IMR-90 (cell line): ENCODE data around the gene ADAM33. TPM values are rescaled to one million over a fixed set of nuclear protein-coding genes. Genes with fewer than 3 reads are reported as not detected.

ENCODE experiments used
- ATAC-seq: fragments of 200-7000 bp; cut with Tn5 transposase; 2 replicates; pipeline ENCODE4 v1.9.1; 2020; ENCODE audit warnings: low read depth, mild to moderate bottlenecking, moderate library complexity
- BruUV-seq: library from RNA; stranded (reverse); fragments of 400-500 nt; replicated peaks from 2 replicates; lab custom pipeline; 2021; lab: Mats Ljungman, UMichigan
- CTCF ChIA-PET: fragments of 300-600 bp; formaldehyde crosslinking; extraction: SDS; loops from one replicate; lab custom pipeline; 2021; ENCODE audit warnings: antibody characterized with exemption; lab: Yijun Ruan, JAX
- POLR2A ChIA-PET: fragments of 300-600 bp; sonication (Branson Sonifier 250); formaldehyde crosslinking; loops from one replicate; lab custom pipeline; 2022; ENCODE audit warnings: antibody characterized with exemption; ENCODE audit not compliant: unreplicated experiment; lab: Charles Lee
- DNase-seq: peaks from one replicate; pipeline ENCODE4 v3.0.0; 2013
- H2AFZ ChIP-seq: replicated peaks from 2 replicates; pipeline ENCODE3; 2013; ENCODE audit warnings: low read length, mild to moderate bottlenecking; ENCODE audit not compliant: poor library complexity
- H2AK5ac ChIP-seq: 2 replicates; pipeline ENCODE4 v1.6.1; 2013; ENCODE audit warnings: low read depth, low read length, inconsistent platforms
- H2AK9ac ChIP-seq: replicated peaks from 2 replicates; pipeline ENCODE3; 2013; ENCODE audit warnings: mild to moderate bottlenecking, low read depth, low read length, moderate library complexity; ENCODE audit not compliant: poor library complexity
- H2BK120ac ChIP-seq: 2 replicates; pipeline ENCODE4 v1.6.1; 2013; ENCODE audit warnings: low read depth, low read length, inconsistent platforms
- H2BK15ac ChIP-seq: 3 replicates; pipeline ENCODE4 v1.6.1; 2013; ENCODE audit warnings: low read depth, low read length, inconsistent platforms
- H2BK20ac ChIP-seq: 2 replicates; pipeline ENCODE4 v1.6.1; 2013; ENCODE audit warnings: low read depth, mild to moderate bottlenecking, inconsistent platforms, low read length, moderate library complexity
- H2BK5ac ChIP-seq: 2 replicates; pipeline ENCODE4 v1.6.1; 2013; ENCODE audit warnings: mild to moderate bottlenecking, low read depth, low read length, inconsistent platforms; ENCODE audit not compliant: poor library complexity, severe bottlenecking
- H3K14ac ChIP-seq: replicated peaks from 2 replicates; pipeline ENCODE4 v1.6.1; 2013; ENCODE audit warnings: low read depth, low read length, inconsistent platforms
- H3K18ac ChIP-seq: 2 replicates; pipeline ENCODE4 v1.6.1; 2013; ENCODE audit warnings: low read depth, low read length, control low read depth
- H3K23ac ChIP-seq: 2 replicates; pipeline ENCODE4 v1.6.1; 2013; ENCODE audit warnings: low read depth, low read length, inconsistent platforms
- H3K27ac ChIP-seq: 2 replicates; pipeline ENCODE4 v1.5.1; 2013; ENCODE audit warnings: mild to moderate bottlenecking, control low read depth, low read length; ENCODE audit not compliant: insufficient read depth
- H3K27me3 ChIP-seq: 2 replicates; pipeline ENCODE4 v1.6.1; 2013; ENCODE audit warnings: low read length; ENCODE audit not compliant: control insufficient read depth, insufficient read depth
- H3K36me3 ChIP-seq: 2 replicates; pipeline ENCODE4 v1.6.1; 2013; ENCODE audit warnings: low read length, mixed read lengths; ENCODE audit not compliant: control insufficient read depth, insufficient read depth
- H3K4ac ChIP-seq: 2 replicates; pipeline ENCODE4 v1.6.1; 2013; ENCODE audit warnings: low read depth, low read length, inconsistent platforms
- H3K4me1 ChIP-seq: 2 replicates; pipeline ENCODE4 v1.6.1; 2013; ENCODE audit warnings: low read length, mixed read lengths; ENCODE audit not compliant: control insufficient read depth, insufficient read depth
- H3K4me2 ChIP-seq: 2 replicates; pipeline ENCODE4 v1.6.1; 2013; ENCODE audit warnings: low read depth, mild to moderate bottlenecking, control low read depth, low read length, moderate library complexity
- H3K4me3 ChIP-seq: 2 replicates; pipeline ENCODE4 v1.5.1; 2013; ENCODE audit warnings: low read depth, mild to moderate bottlenecking, control low read depth, low read length, moderate library complexity; ENCODE audit not compliant: insufficient read depth
- H3K56ac ChIP-seq: 2 replicates; pipeline ENCODE4 v1.6.1; 2013; ENCODE audit warnings: low read length, inconsistent platforms; ENCODE audit not compliant: insufficient read depth; ENCODE audit errors: extremely low read depth
- H3K79me1 ChIP-seq, 2 experiments: 2 replicates each; pipeline ENCODE4 v1.6.1; 2013; ENCODE audit warnings: low read length in 2 of 2, inconsistent platforms in 1 of 2, low read depth in 1 of 2
- H3K9ac ChIP-seq: 2 replicates; pipeline ENCODE4 v1.6.1; 2013; ENCODE audit warnings: low read depth, low read length, control low read depth
- H3K9me1 ChIP-seq: 2 replicates; pipeline ENCODE4 v1.6.1; 2013; ENCODE audit warnings: low read length, inconsistent platforms; ENCODE audit not compliant: insufficient read depth
- H3K9me3 ChIP-seq: 2 replicates; pipeline ENCODE4 v1.6.1; 2013; ENCODE audit warnings: low read length; ENCODE audit not compliant: control insufficient read depth, insufficient read depth
- H4K20me1 ChIP-seq: 2 replicates; pipeline ENCODE4 v1.6.1; 2013; ENCODE audit warnings: low read length, inconsistent platforms; ENCODE audit not compliant: insufficient read depth
- H4K5ac ChIP-seq: 2 replicates; pipeline ENCODE4 v1.6.1; 2013; ENCODE audit warnings: mild to moderate bottlenecking, low read depth, low read length, control low read depth
- H4K8ac ChIP-seq, 2 experiments: 2 replicates each; pipeline ENCODE4 v1.6.1; 2013; ENCODE audit warnings: low read depth in 2 of 2, low read length in 2 of 2, control low read depth in 1 of 2, inconsistent platforms in 1 of 2
- H4K91ac ChIP-seq: 2 replicates; pipeline ENCODE4 v1.6.1; 2013; ENCODE audit warnings: low read depth, low read length, inconsistent platforms; ENCODE audit not compliant: insufficient read depth
- MAFK ChIP-seq: IDR thresholded peaks from 2 replicates; pipeline ENCODE4 v1.6.1; 2012; ENCODE audit warnings: low read depth, low read length, improper control_type of control experiment
- MXI1 ChIP-seq: IDR thresholded peaks from 2 replicates; pipeline ENCODE4 v1.6.1; 2012; ENCODE audit warnings: low read depth, mild to moderate bottlenecking, low read length, moderate library complexity, borderline replicate concordance
- POLR2A ChIP-seq: IDR thresholded peaks from 2 replicates; pipeline ENCODE4 v1.6.1; 2012; ENCODE audit warnings: mild to moderate bottlenecking, low read depth, low read length
- RAD21 ChIP-seq: IDR thresholded peaks from 2 replicates; pipeline ENCODE4 v1.6.1; 2012; ENCODE audit warnings: low read length, improper control_type of control experiment
- WGBS, 2 experiments: methylation state at CpG; one replicate each; pipeline versions ENCODE4 v1.1.5 to v1.1.7; 2013; ENCODE audit warnings: missing lambda C conversion rate in 2 of 2; ENCODE audit not compliant: insufficient read length in 1 of 2; ENCODE audit errors: extremely low coverage in 2 of 2; 5-methylcytosine and 5-hydroxymethylcytosine counted together
- dilution Hi-C: fragments of 300-500 bp; cut with HindIII; formaldehyde crosslinking; loops from one replicate; pipeline ENCODE4 v1.14.3; 2018; ENCODE audit warnings: low sequenced_read_pairs; ENCODE audit not compliant: unreplicated experiment
- in situ Hi-C: fragments of 300-500 bp; cut with MboI; formaldehyde crosslinking; loops from 3 replicates; pipeline ENCODE4 v1.14.3; 2019; ENCODE audit warnings: low sequenced_read_pairs, inconsistent platforms, mixed read lengths
- intact Hi-C: fragments of 100-400 bp; cut with micrococcal nuclease; formaldehyde crosslinking; loops from 2 replicates; pipeline ENCODE4 v1.10.0; 2022
- polyA plus RNA-seq, 3 experiments: library from polyadenylated mRNA; depleted of rRNA; stranded (reverse); fragments of >200 nt; gene quantifications; 2 replicates each; pipeline ENCODE4 v1.2.3, GENCODE V29; 2012; ENCODE audit warnings: low replicate concordance in 1 of 3
- total RNA-seq: library from RNA; depleted of rRNA; stranded (reverse); fragments of >200 nt; gene quantifications from 2 replicates; pipeline ENCODE4 v1.2.3, GENCODE V29; 2012

Gene ADAM33
- total and polyA plus RNA-seq, 2 of the 4 experiments (the other 2 are of a cell fraction) = 0.18 to 1.7 TPM

- dilution Hi-C loops = no loop called here
Measured at GRCh38 chr20:3629893-3630292, 51.9 kb downstream of the ADAM33 start.

More at GRCh38 chr20:3629893-3630292, 51.9 kb downstream of the ADAM33 start:
- Histone ChIP-seq H3K9ac (no peak overlapping the region), H3K27me3 (no peaks in the 10 kb centered on the region), H3K27ac (no peak overlapping the region), H3K4me2 (no peak overlapping the region), H2AK9ac (no peak overlapping the region), H3K56ac (no peak overlapping the region), H3K9me1 (peaks cover 2% of the 10 kb centered on the region), H3K4ac (no peak overlapping the region), H3K23ac (no peak overlapping the region), H3K4me1 (no peaks in the 10 kb centered on the region), H3K9me3 (no peaks in the 10 kb centered on the region), H4K91ac (no peak overlapping the region), H3K79me1 (no peaks in the 10 kb centered on the region), H2BK15ac (no peak overlapping the region), H2BK20ac (no peak overlapping the region), H4K8ac (no peak overlapping the region), H2AFZ (no peak overlapping the region), H2BK120ac (no peak overlapping the region), H2BK5ac (no peak overlapping the region), H3K4me3 (no peak overlapping the region), H3K36me3 (peaks cover 8% of the 10 kb centered on the region), H4K20me1 (no peaks in the 10 kb centered on the region), H4K5ac (no peak overlapping the region), H3K18ac (no peak overlapping the region), H3K14ac (no peak overlapping the region), H2AK5ac (no peak overlapping the region)
- ATAC-seq = no peak
- no TSS peak for BruUV-seq
- in situ Hi-C loops (no loop called here), intact Hi-C loops (no loop called here)
- WGBS, 2 experiments = no CpG with 5 or more reads among the region's 2 CpGs
- TF ChIP-seq MAFK (no peak), POLR2A (no peak), RAD21 (no peak), MXI1 (no peak)
- DNase-seq = no peak
- CTCF ChIA-PET = no interaction called here
- POLR2A ChIA-PET = no interaction called here
